Measurements from ENCODE around the gene TRIM54. TPM values are rescaled to one million over a fixed set of nuclear protein-coding genes. Genes with fewer than 3 reads are reported as not detected.
"Not testable (repeated sequence)": the region's sequence is repeated elsewhere in the genome, so short reads cannot be mapped to it uniquely, and the experiment has no call there.

The TRIM54 gene
- polyA plus RNA-seq, 4 donors: 3.4 to 8.7 (median 4.7) TPM

GRCh38 chr2:27351802-27352598 is 69.8 kb downstream of the TRIM54 start:
- DNase-seq (ENCODE audit: low read depth in 4 of 4, low spot score in 2 of 4): no peak

DNA sequence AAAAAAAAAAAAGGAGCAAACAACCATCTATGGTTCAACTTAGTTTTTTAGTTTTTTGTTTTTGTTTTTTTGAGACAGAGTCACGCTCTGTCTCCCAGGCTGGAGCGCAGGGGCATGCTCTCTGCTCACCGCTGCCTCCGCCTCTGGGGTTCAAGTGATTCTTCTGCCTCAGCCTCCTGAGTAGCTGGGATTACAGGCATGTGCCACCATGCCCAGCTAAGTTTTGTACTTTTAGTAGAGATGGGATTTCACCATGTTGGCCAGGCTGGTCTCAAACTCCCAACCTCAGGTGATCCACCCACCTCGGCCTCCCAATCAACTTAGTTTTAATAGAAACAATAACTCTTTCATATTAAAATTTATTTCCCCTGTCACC is 71.1 kb downstream of the TRIM54 start:
- not testable (repeated sequence) for DNase-seq (ENCODE audit: low read depth in 4 of 4, low spot score in 2 of 4)

DNA sequence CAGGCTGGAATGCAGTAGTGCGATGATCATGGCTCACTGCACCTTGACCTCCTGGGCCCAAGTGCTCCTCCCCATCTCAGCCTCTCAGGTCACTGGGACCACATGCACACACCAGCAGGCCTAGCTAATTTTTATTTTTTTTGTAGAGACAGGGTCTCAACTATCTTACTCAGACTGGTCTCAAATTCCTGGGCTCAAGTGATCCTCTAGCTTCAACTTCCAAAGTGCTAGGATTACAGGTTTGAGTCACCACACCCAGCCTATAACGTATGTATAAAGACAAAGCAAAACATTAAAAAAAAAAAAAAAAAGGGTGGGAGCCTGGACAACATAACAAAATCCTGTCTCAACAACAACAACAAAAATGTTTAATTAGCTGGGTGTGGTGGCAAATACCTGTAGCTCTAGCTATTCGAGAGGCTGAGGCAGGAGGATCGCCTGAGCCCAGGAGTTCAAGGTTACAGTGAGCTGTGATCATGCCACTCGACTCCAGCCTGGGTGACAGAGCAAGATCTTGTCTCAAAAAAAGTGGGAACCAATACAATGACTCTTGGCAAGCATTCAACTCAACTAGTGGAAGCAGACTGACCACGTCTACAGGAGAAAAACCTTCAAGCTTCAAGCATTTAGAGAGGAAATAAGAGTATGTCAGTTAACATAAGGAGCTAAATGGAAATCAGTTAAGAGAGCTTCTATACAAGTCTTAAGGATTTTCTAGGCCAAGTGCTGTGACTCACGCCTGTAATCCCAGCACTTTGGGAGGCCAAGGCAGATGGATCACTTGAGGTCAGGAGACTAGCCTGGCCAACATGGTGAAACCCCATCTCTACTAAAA is 71.8 kb downstream of the TRIM54 start:
- DNase-seq (ENCODE audit: low read depth in 4 of 4, low spot score in 2 of 4): no peak

DNA sequence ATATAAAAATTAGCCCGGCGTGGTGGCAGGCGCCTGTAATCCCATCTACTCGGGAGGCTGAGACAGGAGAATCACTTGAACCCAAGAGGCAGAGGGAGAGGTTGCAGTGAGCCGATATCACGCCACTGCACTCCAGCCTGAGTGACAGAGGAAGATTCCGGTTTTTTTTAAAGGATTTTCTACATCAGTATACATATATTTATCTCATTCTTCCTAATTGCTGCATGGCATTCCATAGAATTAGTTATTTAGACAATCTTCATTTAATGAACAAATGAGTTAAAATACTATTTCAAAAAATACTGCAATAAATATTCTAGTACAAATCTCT is 72.3 kb downstream of the TRIM54 start:
- DNase-seq (ENCODE audit: low read depth in 4 of 4, low spot score in 2 of 4): no peak

GRCh38 chr2:27356056-27356381 is 73.8 kb downstream of the TRIM54 start:
- DNase-seq (ENCODE audit: low read depth in 4 of 4, low spot score in 2 of 4): no peak

DNA sequence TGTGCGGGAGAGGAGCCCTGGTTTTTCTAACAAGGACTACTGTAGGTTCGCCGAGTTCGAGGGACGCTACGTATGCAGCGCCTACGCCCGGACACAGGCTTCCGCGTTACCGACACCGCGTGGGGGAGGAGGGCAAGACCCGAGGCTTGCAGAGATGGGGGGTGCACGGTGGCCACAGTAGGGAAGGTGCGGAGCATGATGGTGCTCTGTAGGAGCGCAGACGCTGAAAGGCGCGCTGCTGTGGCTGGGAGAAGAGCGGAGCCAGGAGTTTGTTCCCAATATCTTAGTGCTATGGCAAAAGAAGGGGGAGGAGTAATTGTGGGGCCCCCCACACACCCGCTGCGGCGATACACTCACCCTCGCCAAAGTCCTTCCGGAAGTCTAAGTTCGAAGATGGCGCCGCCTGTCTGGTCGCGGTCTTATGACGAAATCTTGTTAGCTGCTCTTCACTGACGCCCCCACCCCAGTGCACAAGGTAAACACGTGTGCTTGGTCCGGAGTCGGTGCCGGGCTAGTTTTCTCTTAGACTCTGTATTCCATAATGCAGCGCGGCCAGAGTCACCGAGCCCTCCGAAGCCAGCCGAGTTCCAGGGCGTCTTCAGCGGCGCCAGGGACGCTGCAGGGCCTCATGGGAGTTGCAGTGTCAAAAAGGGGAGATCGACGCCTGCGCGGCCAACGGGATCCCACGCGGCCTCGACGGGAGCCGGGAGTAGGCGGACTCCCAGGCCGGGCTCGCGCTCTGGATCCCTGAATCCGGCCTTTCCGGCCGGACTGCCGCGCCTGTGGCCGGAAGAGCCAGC is 74.4 kb downstream of the TRIM54 start, which contains the start of gene GTF3C2:
Gene GTF3C2 (minus strand): TSS at position 383 of the 800 bp plus-strand sequence. CDS start 13,210 bp downstream, outside the sequence.
- DNase-seq (ENCODE audit: low read depth in 4 of 4, low spot score in 2 of 4): peak; percentile 94 to 97 (median 94)

Other genes with a start within 250 kb of the TRIM54 start
- 10 to 100 TPM; 52.6 to 75.7 (median 61.0) TPM for gene TMEM214, start 249.5 kb upstream of the TRIM54 start, polyA plus RNA-seq (ENCODE audit: insufficient read length in 4 of 4)
- gene AGBL5, start 230.8 kb upstream of the TRIM54 start, polyA plus RNA-seq (ENCODE audit: insufficient read length in 4 of 4): 10 to 100 TPM; 58.7 to 71.0 (median 65.6) TPM
- gene OST4, start 210.8 kb upstream of the TRIM54 start, polyA plus RNA-seq (ENCODE audit: insufficient read length in 4 of 4): 100 to 1,000 TPM; 222 to 297 (median 264) TPM
- 100 to 1,000 TPM in 2 of 4 donors, 10 to 100 TPM in 2; 75.5 to 182 (median 99.1) TPM for gene EMILIN1, start 203.8 kb upstream of the TRIM54 start, polyA plus RNA-seq (ENCODE audit: insufficient read length in 4 of 4)
- 10 to 100 TPM; 45.4 to 55.6 (median 52.0) TPM for gene KHK, start 195.7 kb upstream of the TRIM54 start, polyA plus RNA-seq (ENCODE audit: insufficient read length in 4 of 4)
- 1 to 10 TPM; 5.4 to 7.3 (median 6.5) TPM for gene CGREF1, start 163.3 kb upstream of the TRIM54 start, polyA plus RNA-seq (ENCODE audit: insufficient read length in 4 of 4)
- gene ABHD1, start 158.6 kb upstream of the TRIM54 start, polyA plus RNA-seq (ENCODE audit: insufficient read length in 4 of 4): 1 to 10 TPM in 3 of 4 donors, under 1 TPM in 1; 0.99 to 2.0 (median 1.3) TPM
- gene PREB, start 147.8 kb upstream of the TRIM54 start, polyA plus RNA-seq (ENCODE audit: insufficient read length in 4 of 4): 10 to 100 TPM; 46.6 to 54.1 (median 52.2) TPM
- gene PRR30, start 143.0 kb upstream of the TRIM54 start, polyA plus RNA-seq (ENCODE audit: insufficient read length in 4 of 4): not detected
- gene TCF23, start 133.4 kb upstream of the TRIM54 start, polyA plus RNA-seq (ENCODE audit: insufficient read length in 4 of 4): under 1 TPM; 0.42 to 0.76 (median 0.70) TPM
- gene ATRAID, start 70.4 kb upstream of the TRIM54 start, polyA plus RNA-seq (ENCODE audit: insufficient read length in 4 of 4): 100 to 1,000 TPM; 144 to 186 (median 158) TPM
- gene SLC5A6, start 70.2 kb upstream of the TRIM54 start, polyA plus RNA-seq (ENCODE audit: insufficient read length in 4 of 4): 10 to 100 TPM; 29.6 to 48.6 (median 39.4) TPM
- gene CAD, start 65.1 kb upstream of the TRIM54 start, polyA plus RNA-seq (ENCODE audit: insufficient read length in 4 of 4): 10 to 100 TPM; 34.7 to 63.8 (median 46.3) TPM
- 10 to 100 TPM in 1 of 4 donors, 1 to 10 TPM in 3; 5.3 to 11.2 (median 7.0) TPM for gene SLC30A3, start 19.4 kb upstream of the TRIM54 start, polyA plus RNA-seq (ENCODE audit: insufficient read length in 4 of 4)
- gene DNAJC5G, start 7.0 kb upstream of the TRIM54 start, polyA plus RNA-seq (ENCODE audit: insufficient read length in 4 of 4): 1 to 10 TPM in 2 of 4 donors, under 1 TPM in 2; 0.43 to 1.6 (median 0.83) TPM
- gene UCN, start 26.0 kb downstream of the TRIM54 start, polyA plus RNA-seq (ENCODE audit: insufficient read length in 4 of 4): 1 to 10 TPM in 2 of 4 donors, under 1 TPM in 2; 0.59 to 1.5 (median 1.1) TPM
- gene MPV17, start 40.7 kb downstream of the TRIM54 start, polyA plus RNA-seq (ENCODE audit: insufficient read length in 4 of 4): 10 to 100 TPM; 69.5 to 93.3 (median 80.5) TPM
- 10 to 100 TPM; 65.4 to 82.3 (median 73.2) TPM for gene GTF3C2, start 74.3 kb downstream of the TRIM54 start, polyA plus RNA-seq (ENCODE audit: insufficient read length in 4 of 4)
- 10 to 100 TPM; 44.1 to 58.6 (median 52.8) TPM for gene EIF2B4, start 87.9 kb downstream of the TRIM54 start, polyA plus RNA-seq (ENCODE audit: insufficient read length in 4 of 4)
- gene SNX17, start 88.2 kb downstream of the TRIM54 start, polyA plus RNA-seq (ENCODE audit: insufficient read length in 4 of 4): 100 to 1,000 TPM in 3 of 4 donors, 10 to 100 TPM in 1; 99.0 to 127 (median 108) TPM
- gene ZNF513, start 98.3 kb downstream of the TRIM54 start, polyA plus RNA-seq (ENCODE audit: insufficient read length in 4 of 4): 10 to 100 TPM; 16.4 to 28.5 (median 21.2) TPM
- gene PPM1G, start 127.2 kb downstream of the TRIM54 start, polyA plus RNA-seq (ENCODE audit: insufficient read length in 4 of 4): 10 to 100 TPM; 87.3 to 98.8 (median 92.5) TPM
- 100 to 1,000 TPM; 125 to 146 (median 132) TPM for gene NRBP1, start 146.2 kb downstream of the TRIM54 start, polyA plus RNA-seq (ENCODE audit: insufficient read length in 4 of 4)
- gene KRTCAP3, start 160.0 kb downstream of the TRIM54 start, polyA plus RNA-seq (ENCODE audit: insufficient read length in 4 of 4): 10 to 100 TPM in 1 of 4 donors, 1 to 10 TPM in 3; 7.4 to 11.5 (median 8.2) TPM
- gene IFT172, start 207.3 kb downstream of the TRIM54 start, polyA plus RNA-seq (ENCODE audit: insufficient read length in 4 of 4): 10 to 100 TPM; 33.3 to 78.8 (median 49.9) TPM
- gene FNDC4, start 212.8 kb downstream of the TRIM54 start, polyA plus RNA-seq (ENCODE audit: insufficient read length in 4 of 4): 10 to 100 TPM in 1 of 4 donors, 1 to 10 TPM in 3; 7.1 to 10.9 (median 8.8) TPM
- gene GCKR, start 214.4 kb downstream of the TRIM54 start, polyA plus RNA-seq (ENCODE audit: insufficient read length in 4 of 4): under 1 TPM in 2 of 4 donors, not detected in 2; 0.16 to 0.28 TPM

All from left renal cortex interstitium (tissue), 4 donors.